Measurements from ENCODE around the gene CDHR3. TPM values are rescaled to one million over a fixed set of nuclear protein-coding genes. Genes with fewer than 3 reads are reported as not detected.

The CDHR3 gene
- total and polyA plus RNA-seq, 9 of the 15 experiments (the other 6 are each of a cell fraction or from before 2014, with no cell fraction given), result 0.03 to 0.66 (median 0.24) TPM; not detected in 1

DNA sequence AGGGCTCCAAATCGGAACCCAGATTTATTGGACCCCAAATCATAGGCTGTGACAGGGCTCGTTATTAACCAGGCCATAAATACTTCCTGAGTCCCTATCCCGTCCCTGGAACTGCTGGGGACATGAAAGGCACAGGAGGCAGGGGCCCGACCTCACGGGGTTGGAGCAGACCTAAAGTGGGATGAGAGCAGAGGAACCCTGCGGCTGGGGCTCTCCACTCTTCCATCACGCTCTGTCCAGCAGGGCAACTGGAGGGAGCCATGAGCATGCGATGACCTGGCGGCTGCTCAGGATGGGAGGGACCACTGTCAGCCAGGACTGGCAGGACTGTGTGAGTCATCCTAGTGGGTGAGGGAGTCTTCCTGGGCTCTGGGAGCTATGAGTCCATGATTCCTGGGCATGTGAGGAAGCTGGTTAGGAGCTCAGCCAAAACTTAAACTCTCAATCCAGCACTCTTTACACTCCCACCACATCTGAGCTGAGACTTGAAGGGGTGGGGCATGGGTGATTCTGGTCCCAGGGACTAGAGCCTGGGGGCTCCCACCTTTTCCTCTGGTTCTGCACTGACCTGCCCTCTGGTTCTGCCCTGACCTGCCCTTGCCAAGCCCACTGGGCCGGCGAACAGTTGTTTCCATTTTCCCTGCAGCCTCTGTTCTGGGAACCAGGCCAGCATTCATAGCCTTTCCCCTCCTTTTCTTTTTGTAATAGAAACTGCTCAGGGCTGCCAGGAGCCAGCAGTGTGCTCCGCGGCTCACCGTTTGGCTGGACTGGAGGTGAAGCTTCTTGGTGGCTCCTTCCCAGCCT, 101.9 kb downstream of the CDHR3 start (continued):
- TF ChIP-seq, protein P1, sequence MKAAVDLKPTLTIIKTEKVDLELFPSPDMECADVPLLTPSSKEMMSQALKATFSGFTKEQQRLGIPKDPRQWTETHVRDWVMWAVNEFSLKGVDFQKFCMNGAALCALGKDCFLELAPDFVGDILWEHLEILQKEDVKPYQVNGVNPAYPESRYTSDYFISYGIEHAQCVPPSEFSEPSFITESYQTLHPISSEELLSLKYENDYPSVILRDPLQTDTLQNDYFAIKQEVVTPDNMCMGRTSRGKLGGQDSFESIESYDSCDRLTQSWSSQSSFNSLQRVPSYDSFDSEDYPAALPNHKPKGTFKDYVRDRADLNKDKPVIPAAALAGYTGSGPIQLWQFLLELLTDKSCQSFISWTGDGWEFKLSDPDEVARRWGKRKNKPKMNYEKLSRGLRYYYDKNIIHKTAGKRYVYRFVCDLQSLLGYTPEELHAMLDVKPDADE (conservative IDR thresholded peaks at IDR 0.05; ENCODE audit: control insufficient read depth, low read depth, low read length), result no peak
- TF ChIP-seq RFX1 (IDR thresholded peaks at IDR 0.05), result no peak
- no peak for TF ChIP-seq CHCHD3 (CRISPR knock-in tag; IDR thresholded peaks at IDR 0.05)
- TF ChIP-seq SAFB (IDR thresholded peaks at IDR 0.05; ENCODE audit: borderline replicate concordance, low read depth, low read length), result no peak
- TF ChIP-seq ZNF830 (CRISPR knock-in tag; IDR thresholded peaks at IDR 0.05), result no peak
- TF ChIP-seq ZFX (CRISPR knock-in tag; IDR thresholded peaks at IDR 0.05), result no peak
- TF ChIP-seq PHF21A (IDR thresholded peaks at IDR 0.05; ENCODE audit: borderline replicate concordance, low read depth), result no peak
- no peak for TF ChIP-seq NUFIP1 (IDR thresholded peaks at IDR 0.05; ENCODE audit: partially characterized antibody)
- TF ChIP-seq TARDBP (IDR thresholded peaks at IDR 0.05), result no peak
- TF ChIP-seq BHLHE40 (IDR thresholded peaks at IDR 0.05; ENCODE audit: low read length), result peak; percentile 18; the same call in 1 of the 2 replicates
- TF ChIP-seq CREM (IDR thresholded peaks at IDR 0.05; ENCODE audit: low read depth), result 0 out of 2 replicates have a peak, but pooled peaks have one; percentile 10
- TF ChIP-seq FOSL1 (tag; conservative IDR thresholded peaks at IDR 0.05), result peak; percentile 88
- TF ChIP-seq TOE1 (IDR thresholded peaks at IDR 0.05; ENCODE audit: borderline replicate concordance), result no peak
- TF ChIP-seq TOE1 (CRISPR knock-in tag; IDR thresholded peaks at IDR 0.05; ENCODE audit: borderline replicate concordance, low read depth), result no peak
- TF ChIP-seq, protein P2, sequence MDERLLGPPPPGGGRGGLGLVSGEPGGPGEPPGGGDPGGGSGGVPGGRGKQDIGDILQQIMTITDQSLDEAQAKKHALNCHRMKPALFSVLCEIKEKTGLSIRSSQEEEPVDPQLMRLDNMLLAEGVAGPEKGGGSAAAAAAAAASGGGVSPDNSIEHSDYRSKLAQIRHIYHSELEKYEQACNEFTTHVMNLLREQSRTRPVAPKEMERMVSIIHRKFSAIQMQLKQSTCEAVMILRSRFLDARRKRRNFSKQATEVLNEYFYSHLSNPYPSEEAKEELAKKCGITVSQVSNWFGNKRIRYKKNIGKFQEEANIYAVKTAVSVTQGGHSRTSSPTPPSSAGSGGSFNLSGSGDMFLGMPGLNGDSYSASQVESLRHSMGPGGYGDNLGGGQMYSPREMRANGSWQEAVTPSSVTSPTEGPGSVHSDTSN (CRISPR knock-in tag; IDR thresholded peaks at IDR 0.05; ENCODE audit: low read depth), result no peak
- TF ChIP-seq, protein P2 (tag; conservative IDR thresholded peaks at IDR 0.05; ENCODE audit: low read depth), result peak; percentile 6; the same call in 1 of the 2 replicates
- no peak for TF ChIP-seq PRMT5 (CRISPR knock-in tag; IDR thresholded peaks at IDR 0.05)
- no peak for TF ChIP-seq FOXP1 (CRISPR knock-in tag; IDR thresholded peaks at IDR 0.05)
- no peak for TF ChIP-seq NR4A1 (CRISPR knock-in tag; IDR thresholded peaks at IDR 0.05)
- no peak for TF ChIP-seq NR4A1 (tag; IDR thresholded peaks at IDR 0.05)
- TF ChIP-seq HCFC1 (IDR thresholded peaks at IDR 0.05; ENCODE audit: low read depth, low read length), result no peak
- TF ChIP-seq RBM25 (IDR thresholded peaks at IDR 0.05; ENCODE audit: low read depth, low read length, severe bottlenecking), result no peak
- TF ChIP-seq JUN (IDR thresholded peaks at IDR 0.05; ENCODE audit: borderline replicate concordance, low read depth, low read length), result peak; percentile 84
- no peak for TF ChIP-seq JUN (CRISPR knock-in tag; IDR thresholded peaks at IDR 0.05; ENCODE audit: borderline replicate concordance)

Data from K562 (cell line).